A549 (cell line): Measurements from ENCODE around the gene JARID2. TPM values are rescaled to one million over a fixed set of nuclear protein-coding genes. Genes with fewer than 3 reads are reported as not detected.

ENCODE experiments used
- ATAC-seq, 2 experiments: fragments of 200-7000 bp in 1 of 2; fragments of >200 bp in 1 of 2; cut with Nextera tagmentation in 1 of 2; cut with Tn5 transposase in 1 of 2; 3 replicates each; pipeline versions ENCODE4 v1.8.0 to v1.9.1; 2018 to 2020; ENCODE audit warnings: mild to moderate bottlenecking in 1 of 2, moderate library complexity in 1 of 2
- CTCF ChIA-PET: fragments of 300-600 bp; sonication (Branson Sonifier 250); formaldehyde crosslinking; extraction: SDS; loops from one replicate; lab custom pipeline; 2021; ENCODE audit warnings: antibody characterized with exemption, inconsistent platforms; lab: Yijun Ruan, JAX
- POLR2A ChIA-PET: fragments of 350-600 bp; formaldehyde crosslinking; extraction: SDS; loops from one replicate; lab custom pipeline; 2021; ENCODE audit warnings: antibody characterized with exemption, inconsistent platforms; lab: Yijun Ruan, JAX
- DNase-seq, 2 experiments: peaks; one replicate each; pipeline versions ENCODE4 v3.0.0 to v3.0.0-alpha.2; 2011 to 2016; ENCODE audit warnings: low read depth in 1 of 2, low spot score in 1 of 2
- FAIRE-seq: peaks from 2 replicates; lab custom pipeline; 2011; peaks lifted over from hg19 to GRCh38; lab: Jason Lieb, UNC
- H3K27ac ChIP-seq, 2 experiments: fragments of >200 bp; sonication (Bioruptor Twin); formaldehyde crosslinking; 3 replicates each; pipeline ENCODE4 v1.5.1; 2016 to 2017
- H3K4me1 ChIP-seq: fragments of >200 bp; sonication (Bioruptor Twin); formaldehyde crosslinking; 3 replicates; pipeline ENCODE4 v1.6.1; 2016
- H3K4me2 ChIP-seq: fragments of >200 bp; sonication (Bioruptor Twin); formaldehyde crosslinking; 3 replicates; pipeline ENCODE4 v1.6.1; 2016
- H3K4me3 ChIP-seq: fragments of >200 bp; sonication (Bioruptor Twin); formaldehyde crosslinking; 3 replicates; pipeline ENCODE4 v1.5.1; 2016
- H3K9me3 ChIP-seq: fragments of >200 bp; sonication (Bioruptor Twin); formaldehyde crosslinking; 3 replicates; pipeline ENCODE4 v1.6.1; 2016
- CBX8 ChIP-seq: fragments of 200-600 bp; sonication (generic); IDR thresholded peaks from 2 replicates; pipeline ENCODE4 v1.6.1; 2016
- CEBPB ChIP-seq, 2 experiments: fragments of >200 bp in 1 of 2; sonication (Bioruptor Twin) in 1 of 2; formaldehyde crosslinking in 1 of 2; IDR thresholded peaks; 2 replicates each; pipeline ENCODE4 v1.6.1; 2012 to 2016
- EHF ChIP-seq: fragments of 250-450 bp; sonication (Bioruptor Pico); IDR thresholded peaks from 2 replicates; pipeline ENCODE4 v1.5.0; 2020; ENCODE audit warnings: mild to moderate bottlenecking
- ESRRA ChIP-seq: fragments of 150-350 bp; IDR thresholded peaks from 2 replicates; pipeline ENCODE4 v1.6.1; 2014; ENCODE audit warnings: mild to moderate bottlenecking, low read length, borderline replicate concordance
- FOXS1 ChIP-seq: fragments of 250-450 bp; sonication (Bioruptor Pico); IDR thresholded peaks from 2 replicates; pipeline ENCODE4 v1.5.0; 2020; ENCODE audit warnings: mild to moderate bottlenecking, moderate library complexity
- GATA3 ChIP-seq: IDR thresholded peaks from 2 replicates; pipeline ENCODE4 v1.6.1; 2012; ENCODE audit warnings: borderline replicate concordance
- HDAC2 ChIP-seq: fragments of 200-600 bp; sonication (generic); IDR thresholded peaks from 2 replicates; pipeline ENCODE4 v1.6.1; 2016
- HOXB13 ChIP-seq: fragments of 250-450 bp; sonication (Bioruptor Pico); IDR thresholded peaks from 2 replicates; pipeline ENCODE4 v1.5.0; 2020; ENCODE audit warnings: low read depth, mild to moderate bottlenecking, moderate library complexity
- HOXB5 ChIP-seq: fragments of 250-450 bp; sonication (Bioruptor Pico); IDR thresholded peaks from 2 replicates; pipeline ENCODE4 v1.5.0; 2020; ENCODE audit warnings: mild to moderate bottlenecking, moderate library complexity
- JUN ChIP-seq, 2 experiments: fragments of >200 bp; sonication (Bioruptor Twin); formaldehyde crosslinking; IDR thresholded peaks; 2 replicates in 1 of 2; 3 replicates in 1 of 2; pipeline ENCODE4 v1.6.1; 2016 to 2017
- KDM5A ChIP-seq: fragments of 200-600 bp; sonication (generic); IDR thresholded peaks from 2 replicates; pipeline ENCODE4 v1.6.1; 2016; ENCODE audit warnings: antibody characterized with exemption, mild to moderate bottlenecking
- MAFK ChIP-seq: fragments of 450-650 bp; IDR thresholded peaks from 2 replicates; pipeline ENCODE4 v1.6.1; 2014; ENCODE audit not compliant: partially characterized antibody
- MAZ ChIP-seq: fragments of 150-350 bp; IDR thresholded peaks from 2 replicates; pipeline ENCODE4 v1.6.1; 2014; ENCODE audit warnings: antibody characterized with exemption, low read depth, low read length, borderline replicate concordance
- NPAS2 ChIP-seq: fragments of 250-450 bp; sonication (Bioruptor Pico); IDR thresholded peaks from 2 replicates; pipeline ENCODE4 v1.8.0; 2022; ENCODE audit warnings: mild to moderate bottlenecking, moderate library complexity, borderline replicate concordance
- NR3C1 ChIP-seq: fragments of >200 bp; sonication (Bioruptor Twin); formaldehyde crosslinking; IDR thresholded peaks from 3 replicates; pipeline ENCODE4 v1.6.1; 2017
- PHF8 ChIP-seq: fragments of 200-600 bp; sonication (generic); IDR thresholded peaks from 2 replicates; pipeline ENCODE4 v1.6.1; 2016; ENCODE audit warnings: low read depth, mild to moderate bottlenecking, antibody characterized with exemption, moderate library complexity, borderline replicate concordance
- RARB ChIP-seq: fragments of 250-450 bp; sonication (Bioruptor Pico); IDR thresholded peaks from 2 replicates; pipeline ENCODE4 v1.8.0; 2021; ENCODE audit warnings: mild to moderate bottlenecking, moderate library complexity
- SMC3 ChIP-seq: fragments of >200 bp; sonication (Bioruptor Twin); formaldehyde crosslinking; IDR thresholded peaks from 3 replicates; pipeline ENCODE4 v1.6.1; 2018; ENCODE audit warnings: inconsistent platforms
- SREBF2 ChIP-seq: fragments of 450-650 bp; IDR thresholded peaks from 2 replicates; pipeline ENCODE4 v1.6.1; 2014; ENCODE audit warnings: mild to moderate bottlenecking, moderate library complexity
- TFCP2L1 ChIP-seq: fragments of 250-450 bp; sonication (Bioruptor Pico); IDR thresholded peaks from 2 replicates; pipeline ENCODE4 v1.5.0; 2021; ENCODE audit warnings: mild to moderate bottlenecking
- TP53 ChIP-seq: fragments of 250-450 bp; sonication (Bioruptor Pico); IDR thresholded peaks from 2 replicates; pipeline ENCODE4 v1.5.0; 2021; ENCODE audit warnings: mild to moderate bottlenecking, moderate library complexity
- ZC3H11A ChIP-seq: fragments of 450-650 bp; IDR thresholded peaks from 2 replicates; pipeline ENCODE4 v1.6.1; 2014; ENCODE audit warnings: antibody characterized with exemption, mild to moderate bottlenecking
- ZNF302 ChIP-seq: fragments of 250-450 bp; sonication (Bioruptor Pico); IDR thresholded peaks from 2 replicates; pipeline ENCODE4 v1.9.0; 2021; ENCODE audit warnings: inconsistent platforms, mild to moderate bottlenecking, moderate library complexity
- ZSCAN20 ChIP-seq: fragments of 250-450 bp; sonication (Bioruptor Pico); IDR thresholded peaks from 2 replicates; pipeline ENCODE4 v1.8.0; 2022; ENCODE audit warnings: mild to moderate bottlenecking, moderate library complexity
- WGBS: methylation state at CpG from one replicate; pipeline ENCODE4 v1.1.6; 2017; ENCODE audit errors: missing lambda C conversion rate; 5-methylcytosine and 5-hydroxymethylcytosine counted together
- polyA plus RNA-seq, 4 experiments: library from polyadenylated mRNA; depleted of rRNA in 3 of 4; stranded (reverse); fragments of >200 nt; fragmentation: RNase III in 1 of 4; extraction: RNeasy Plus Mini Kit Qiagen cat#74134 plus additional on column Dnase treatment in 1 of 4; gene quantifications; 2 replicates in 3 of 4; 3 replicates in 1 of 4; pipeline ENCODE4 v1.2.3, GENCODE V29; 2011 to 2017
- TF ChIP-seq, protein P1 (sequence below): fragments of >200 bp; sonication (Bioruptor Twin); formaldehyde crosslinking; IDR thresholded peaks from 2 replicates; pipeline ENCODE4 v1.6.1; 2016
- TF ChIP-seq, protein P2 (sequence below): fragments of 250-450 bp; sonication (Bioruptor Pico); IDR thresholded peaks from 2 replicates; pipeline ENCODE4 v1.5.0; 2021; ENCODE audit warnings: mild to moderate bottlenecking, moderate library complexity, borderline replicate concordance
- TF ChIP-seq, protein P3 (sequence below): IDR thresholded peaks from 2 replicates; pipeline ENCODE4 v1.6.1; 2012
- TF ChIP-seq, protein P4 (sequence below): fragments of 450-650 bp; IDR thresholded peaks from 2 replicates; pipeline ENCODE4 v1.6.1; 2014; ENCODE audit warnings: antibody characterized with exemption
- TF ChIP-seq, protein P5 (sequence below): fragments of 150-350 bp; IDR thresholded peaks from 2 replicates; pipeline ENCODE4 v1.6.1; 2014; ENCODE audit warnings: low read depth, mild to moderate bottlenecking, low read length
- TF ChIP-seq, protein P6 (sequence below): IDR thresholded peaks from 2 replicates; pipeline ENCODE4 v1.6.1; 2012

JARID2 gene
- polyA plus RNA-seq, 2 of the 4 experiments (the other 2 are of a cell fraction): 7.8 to 8.3 TPM

DNA sequence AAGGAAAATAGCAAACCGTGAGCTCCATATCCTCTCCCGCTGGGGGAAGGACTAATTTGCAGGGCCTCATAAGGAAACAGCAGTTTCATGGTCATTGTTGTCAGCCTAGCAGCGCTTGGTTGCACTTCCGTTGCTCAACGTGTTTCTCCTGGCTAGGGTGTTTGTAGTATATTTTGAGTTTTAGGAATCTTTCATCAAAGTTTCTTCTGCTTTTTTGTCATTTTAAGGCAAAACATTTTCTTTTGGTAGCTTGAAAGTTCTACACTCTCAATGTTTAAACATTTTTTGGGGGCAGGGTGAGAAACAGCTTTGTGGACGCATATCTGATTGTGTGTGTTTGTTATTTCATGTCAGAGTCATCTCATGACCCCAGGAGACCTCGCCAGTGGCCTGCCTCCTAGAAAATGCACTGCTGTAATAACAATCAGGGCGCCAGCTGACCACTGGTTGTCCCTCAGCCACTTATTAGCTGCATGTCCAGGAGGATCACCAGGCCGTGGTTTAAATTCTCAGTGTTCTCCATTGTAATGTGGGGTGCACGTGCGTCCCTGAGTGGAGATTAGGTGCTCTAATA is 20.6 kb downstream of the JARID2 start:
- ATAC-seq (no peak), DNase-seq (no peak), FAIRE-seq (no peak)
- Histone ChIP-seq H3K9me3 (no peaks in the 10 kb centered on the region), H3K4me1 (peaks cover 15% of the 10 kb centered on the region; the same call in 2 of the 3 replicates), H3K4me2 (no peak overlapping the region), H3K27ac (no peak overlapping the region), H3K4me3 (no peak overlapping the region)
- ChIA-PET POLR2A (no interaction called here), CTCF (no interaction called here)
- TF ChIP-seq HDAC2: no peak
- TF ChIP-seq SREBF2: no peak
- TF ChIP-seq, protein P1, sequence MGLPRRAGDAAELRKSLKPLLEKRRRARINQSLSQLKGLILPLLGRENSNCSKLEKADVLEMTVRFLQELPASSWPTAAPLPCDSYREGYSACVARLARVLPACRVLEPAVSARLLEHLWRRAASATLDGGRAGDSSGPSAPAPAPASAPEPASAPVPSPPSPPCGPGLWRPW: no peak
- TF ChIP-seq NR3C1: no peak
- no peak for TF ChIP-seq GATA3
- TF ChIP-seq MAZ: no peak
- TF ChIP-seq TP53: no peak
- no peak for TF ChIP-seq NPAS2 (CRISPR knock-in tag)
- no peak for TF ChIP-seq PHF8
- TF ChIP-seq, protein P2, sequence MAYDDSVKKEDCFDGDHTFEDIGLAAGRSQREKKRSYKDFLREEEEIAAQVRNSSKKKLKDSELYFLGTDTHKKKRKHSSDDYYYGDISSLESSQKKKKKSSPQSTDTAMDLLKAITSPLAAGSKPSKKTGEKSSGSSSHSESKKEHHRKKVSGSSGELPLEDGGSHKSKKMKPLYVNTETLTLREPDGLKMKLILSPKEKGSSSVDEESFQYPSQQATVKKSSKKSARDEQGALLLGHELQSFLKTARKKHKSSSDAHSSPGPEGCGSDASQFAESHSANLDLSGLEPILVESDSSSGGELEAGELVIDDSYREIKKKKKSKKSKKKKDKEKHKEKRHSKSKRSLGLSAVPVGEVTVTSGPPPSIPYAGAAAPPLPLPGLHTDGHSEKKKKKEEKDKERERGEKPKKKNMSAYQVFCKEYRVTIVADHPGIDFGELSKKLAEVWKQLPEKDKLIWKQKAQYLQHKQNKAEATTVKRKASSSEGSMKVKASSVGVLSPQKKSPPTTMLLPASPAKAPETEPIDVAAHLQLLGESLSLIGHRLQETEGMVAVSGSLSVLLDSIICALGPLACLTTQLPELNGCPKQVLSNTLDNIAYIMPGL (CRISPR knock-in tag): no peak
- no peak for TF ChIP-seq JUN (IDR thresholded peaks at IDR 0.05)
- TF ChIP-seq, protein P3, sequence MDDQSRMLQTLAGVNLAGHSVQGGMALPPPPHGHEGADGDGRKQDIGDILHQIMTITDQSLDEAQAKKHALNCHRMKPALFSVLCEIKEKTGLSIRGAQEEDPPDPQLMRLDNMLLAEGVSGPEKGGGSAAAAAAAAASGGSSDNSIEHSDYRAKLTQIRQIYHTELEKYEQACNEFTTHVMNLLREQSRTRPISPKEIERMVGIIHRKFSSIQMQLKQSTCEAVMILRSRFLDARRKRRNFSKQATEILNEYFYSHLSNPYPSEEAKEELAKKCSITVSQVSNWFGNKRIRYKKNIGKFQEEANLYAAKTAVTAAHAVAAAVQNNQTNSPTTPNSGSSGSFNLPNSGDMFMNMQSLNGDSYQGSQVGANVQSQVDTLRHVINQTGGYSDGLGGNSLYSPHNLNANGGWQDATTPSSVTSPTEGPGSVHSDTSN: no peak
- no peak for TF ChIP-seq TFCP2L1
- TF ChIP-seq HOXB13 (CRISPR knock-in tag): no peak
- TF ChIP-seq CEBPB (IDR thresholded peaks at IDR 0.05): no peak
- TF ChIP-seq, protein P4, sequence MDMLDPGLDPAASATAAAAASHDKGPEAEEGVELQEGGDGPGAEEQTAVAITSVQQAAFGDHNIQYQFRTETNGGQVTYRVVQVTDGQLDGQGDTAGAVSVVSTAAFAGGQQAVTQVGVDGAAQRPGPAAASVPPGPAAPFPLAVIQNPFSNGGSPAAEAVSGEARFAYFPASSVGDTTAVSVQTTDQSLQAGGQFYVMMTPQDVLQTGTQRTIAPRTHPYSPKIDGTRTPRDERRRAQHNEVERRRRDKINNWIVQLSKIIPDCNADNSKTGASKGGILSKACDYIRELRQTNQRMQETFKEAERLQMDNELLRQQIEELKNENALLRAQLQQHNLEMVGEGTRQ: no peak
- TF ChIP-seq FOXS1: no peak
- no peak for TF ChIP-seq EHF (CRISPR knock-in tag)
- WGBS: 89% methylated on average over 11 of the region's 11 CpGs

DNA sequence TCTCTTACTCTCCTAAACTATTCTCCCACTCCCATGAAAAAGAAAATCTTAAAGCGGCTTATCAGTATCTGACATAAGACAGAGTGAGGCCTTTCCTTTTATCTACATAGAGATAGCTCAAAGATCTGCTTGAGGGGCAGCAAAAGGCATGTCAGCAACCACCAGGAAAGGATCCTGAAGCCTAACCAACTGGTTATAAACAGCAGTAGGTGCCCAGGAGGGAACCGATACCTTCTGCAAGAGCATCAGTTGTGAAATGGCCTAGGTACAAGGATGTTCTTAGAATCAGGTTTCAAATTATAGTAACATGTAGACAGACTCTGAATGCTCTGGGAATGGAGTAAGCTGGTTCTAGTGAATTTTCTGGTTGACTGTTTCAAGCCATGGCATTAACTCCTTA is 21.4 kb downstream of the JARID2 start:
- no peak for FAIRE-seq
- H3K4me2 ChIP-seq: no peak overlapping the region
- no peak overlapping the region for H3K27ac ChIP-seq
- H3K9me3 ChIP-seq: no peaks in the 10 kb centered on the region
- no peak for TF ChIP-seq CBX8
- TF ChIP-seq NR3C1: no peak
- TF ChIP-seq SMC3: no peak
- TF ChIP-seq ESRRA: no peak
- no peak for TF ChIP-seq KDM5A
- no peak for TF ChIP-seq RARB (CRISPR knock-in tag)
- TF ChIP-seq MAZ: no peak
- TF ChIP-seq ZSCAN20 (CRISPR knock-in tag): no peak
- TF ChIP-seq TP53: no peak
- TF ChIP-seq, protein P5, sequence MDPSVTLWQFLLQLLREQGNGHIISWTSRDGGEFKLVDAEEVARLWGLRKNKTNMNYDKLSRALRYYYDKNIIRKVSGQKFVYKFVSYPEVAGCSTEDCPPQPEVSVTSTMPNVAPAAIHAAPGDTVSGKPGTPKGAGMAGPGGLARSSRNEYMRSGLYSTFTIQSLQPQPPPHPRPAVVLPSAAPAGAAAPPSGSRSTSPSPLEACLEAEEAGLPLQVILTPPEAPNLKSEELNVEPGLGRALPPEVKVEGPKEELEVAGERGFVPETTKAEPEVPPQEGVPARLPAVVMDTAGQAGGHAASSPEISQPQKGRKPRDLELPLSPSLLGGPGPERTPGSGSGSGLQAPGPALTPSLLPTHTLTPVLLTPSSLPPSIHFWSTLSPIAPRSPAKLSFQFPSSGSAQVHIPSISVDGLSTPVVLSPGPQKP: no peak
- TF ChIP-seq ZC3H11A: no peak
- TF ChIP-seq, protein P6, sequence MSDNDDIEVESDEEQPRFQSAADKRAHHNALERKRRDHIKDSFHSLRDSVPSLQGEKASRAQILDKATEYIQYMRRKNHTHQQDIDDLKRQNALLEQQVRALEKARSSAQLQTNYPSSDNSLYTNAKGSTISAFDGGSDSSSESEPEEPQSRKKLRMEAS: no peak
- no peak for TF ChIP-seq ZNF302 (CRISPR knock-in tag)
- TF ChIP-seq, protein P1: no peak
- TF ChIP-seq MAFK: no peak
- TF ChIP-seq HOXB5 (CRISPR knock-in tag): no peak
- TF ChIP-seq NPAS2 (CRISPR knock-in tag): no peak
- TF ChIP-seq, all 56 proteins: peak for 0
- Histone ChIP-seq H3K4me3 (no peak overlapping the region), H3K4me1 (peaks cover 15% of the 10 kb centered on the region; the same call in 2 of the 3 replicates)
- CTCF ChIA-PET: no interaction called here
- DNase-seq (no peak), ATAC-seq (no peak)
- 89% methylated on average over 1 of the region's 2 CpGs for WGBS
- POLR2A ChIA-PET: no interaction called here
